ENCODE results near the gene AOPEP. TPM values are rescaled to one million over a fixed set of nuclear protein-coding genes. Genes with fewer than 3 reads are reported as not detected.

The AOPEP gene
- total and polyA plus RNA-seq, 12 donors, result 110 to 250 (median 161) TPM

DNA sequence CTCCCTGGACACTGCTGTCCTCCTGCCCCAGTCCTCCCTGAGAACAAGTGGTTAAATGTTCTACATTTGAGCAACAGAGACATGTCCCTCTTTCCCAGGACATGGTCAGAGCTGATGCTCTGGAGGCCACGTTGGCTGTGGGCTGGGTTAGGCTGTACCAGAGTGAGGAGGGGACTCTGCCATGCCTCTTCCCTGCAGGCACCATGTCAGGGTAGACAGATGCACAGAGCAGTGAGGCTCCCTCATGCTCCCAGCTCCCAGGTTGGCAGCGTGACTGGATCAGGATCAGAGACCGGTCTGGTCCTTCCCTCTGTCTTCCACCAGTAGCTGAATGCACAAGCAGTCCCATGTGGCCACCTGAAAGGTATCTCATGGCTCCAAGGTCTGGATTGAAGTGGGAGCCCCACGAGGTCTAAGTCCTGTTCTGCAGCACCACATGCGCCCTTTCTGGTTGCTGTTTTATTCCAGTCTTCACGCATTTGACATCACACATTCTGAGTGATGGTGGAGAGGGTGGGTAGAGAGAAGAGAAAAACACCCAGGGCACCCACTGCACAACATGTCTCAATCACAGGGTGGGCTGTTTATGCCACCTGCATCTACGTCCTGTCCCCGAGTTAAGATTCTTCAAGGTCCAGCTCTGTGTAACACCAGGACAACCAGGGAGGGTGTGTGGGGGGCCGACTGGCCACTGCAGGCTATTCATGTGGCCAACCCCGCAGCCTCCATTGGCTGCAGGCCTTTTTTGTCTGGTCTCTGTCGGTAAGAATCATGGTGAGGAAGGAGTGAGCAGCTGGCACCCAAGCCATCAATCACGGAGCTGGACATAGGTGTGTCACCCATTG is 386.2 kb downstream of the AOPEP start:
- Histone ChIP-seq H3K27ac (no peak overlapping the region), H3K36me3 (peaks cover 0 to 64% (median 35%) of the 10 kb centered on the region in 9 donors), H3K27me3 (no peaks in the 10 kb centered on the region), H3K4me3 (no peak overlapping the region), H3K4me1 (peaks cover 0 to 51% (median 4%) of the 10 kb centered on the region in 9 donors), H3K9me3 (no peaks in the 10 kb centered on the region)
- no peak for TF ChIP-seq CTCF (IDR thresholded peaks at IDR 0.05)
- intact Hi-C loops (cut with DNase I), result no loop called here
- 93 to 94% methylated on average over 12 of the region's 12 CpGs for WGBS, 2 donors
- ATAC-seq, result peak in 2 of 8 donors; percentile 2 to 6
- DNase-seq, result no peak

- ATAC-seq (no peak), DNase-seq (no peak)
Measured at GRCh38 chr9:95115104-95115503, 388.6 kb downstream of the AOPEP start.

GRCh38 chr9:95116002-95116807 is 389.7 kb downstream of the AOPEP start:
- H3K36me3 ChIP-seq, result peaks cover 0 to 29% (median 14%) of the 10 kb centered on the region in 9 donors

More at GRCh38 chr9:95115104-95115503, 388.6 kb downstream of the AOPEP start:
- no peaks in the 10 kb centered on the region for H3K9me3 ChIP-seq
- no peaks in the 10 kb centered on the region for H3K27me3 ChIP-seq
- 95 to 96% methylated on average over 6 of the region's 6 CpGs for WGBS, 2 donors
- no peak overlapping the region for H3K4me3 ChIP-seq
- intact Hi-C loops (cut with DNase I), result no loop called here
- H3K27ac ChIP-seq, result no peak overlapping the region
- peaks cover 0 to 40% (median 23%) of the 10 kb centered on the region in 9 donors for H3K36me3 ChIP-seq
- no peak for TF ChIP-seq CTCF (IDR thresholded peaks at IDR 0.05)
- peaks cover 0 to 27% (median 4%) of the 10 kb centered on the region in 9 donors for H3K4me1 ChIP-seq

More at GRCh38 chr9:95116002-95116807, 389.7 kb downstream of the AOPEP start:
- H3K4me1 ChIP-seq, result peaks cover 0 to 19% (median 4%) of the 10 kb centered on the region in 9 donors
- intact Hi-C loops (cut with DNase I), result no loop called here
- peak in 7 of 9 donors; percentile 12 to 41 (median 30) for TF ChIP-seq CTCF (IDR thresholded peaks at IDR 0.05)
- no peak overlapping the region for H3K4me3 ChIP-seq
- no peaks in the 10 kb centered on the region for H3K27me3 ChIP-seq
- no peaks in the 10 kb centered on the region for H3K9me3 ChIP-seq
- DNase-seq (no peak), ATAC-seq (peak in 3 of 8 donors; percentile 13 to 22 (median 18))
- H3K27ac ChIP-seq, result peak overlapping the region in 2 of 10 donors; percentile 3 to 13
- WGBS, 2 donors, result 75 to 76% methylated on average over 11 of the region's 11 CpGs
